Upper lobe of left lung (tissue), 6 donors: Measurements from ENCODE around the gene METTL9. TPM values are rescaled to one million over a fixed set of nuclear protein-coding genes. Genes with fewer than 3 reads are reported as not detected.

Experiments used
- ATAC-seq, 2 donors: fragments of 200-7000 bp; cut with Tn5 transposase; one replicate each; pipeline ENCODE4 v1.9.1; 2022; ENCODE audit warnings: mild to moderate bottlenecking in 2 of 2, moderate library complexity in 2 of 2; ENCODE audit not compliant: low FRiP score in 2 of 2
- DNase-seq, 2 donors: peaks; one replicate each; pipeline ENCODE4 v3.0.0-alpha.2; 2019 to 2020
- H3K27ac ChIP-seq, 4 donors: fragments of 200-600 bp; sonication (generic); one replicate each; pipeline ENCODE4 v1.5.1; 2016 to 2019
- H3K27me3 ChIP-seq, 4 donors: fragments of 200-600 bp; sonication (generic); one replicate each; pipeline ENCODE4 v1.5.1; 2017 to 2019
- H3K36me3 ChIP-seq, 4 donors: fragments of 200-600 bp; sonication (generic); one replicate each; pipeline ENCODE4 v1.5.1; 2016 to 2019
- H3K4me1 ChIP-seq, 4 donors: fragments of 200-600 bp; sonication (generic); one replicate each; pipeline ENCODE4 v1.5.1; 2018 to 2019
- H3K4me3 ChIP-seq, 4 donors: fragments of 200-600 bp; sonication (generic); one replicate each; pipeline ENCODE4 v1.5.1; 2017 to 2019; ENCODE audit warnings: mild to moderate bottlenecking in 2 of 4, moderate library complexity in 1 of 4
- H3K9me3 ChIP-seq, 4 donors: fragments of 200-600 bp; sonication (generic); one replicate each; pipeline ENCODE4 v1.5.1; 2018 to 2019
- CTCF ChIP-seq, 6 experiments: fragments of 450-650 bp in 4 of 6; fragments of 200-600 bp in 2 of 6; sonication (generic) in 2 of 6; IDR thresholded peaks; one replicate each; pipeline ENCODE4 v1.5.1; 2016 to 2019; ENCODE audit warnings: antibody characterized with exemption in 6 of 6
- EP300 ChIP-seq, 4 donors: sonication (generic); formaldehyde crosslinking; IDR thresholded peaks; one replicate each; pipeline ENCODE4 v1.5.1; 2017; ENCODE audit warnings: antibody characterized with exemption in 4 of 4, control low read depth in 2 of 4
- POLR2A ChIP-seq, 4 donors: fragments of 450-650 bp; IDR thresholded peaks; one replicate each; pipeline ENCODE4 v1.5.1; 2016 to 2017; ENCODE audit warnings: antibody characterized with exemption in 4 of 4, mild to moderate bottlenecking in 2 of 4
- POLR2AphosphoS5 ChIP-seq, 2 donors: sonication (generic); formaldehyde crosslinking; IDR thresholded peaks; one replicate each; pipeline ENCODE4 v1.5.1; 2017; ENCODE audit warnings: antibody characterized with exemption in 2 of 2
- WGBS, 2 donors: methylation state at CpG; one replicate each; pipeline ENCODE4 v1.1.5; 2017 to 2018; 5-methylcytosine and 5-hydroxymethylcytosine counted together
- total RNA-seq, 6 donors: library from RNA; depleted of rRNA in 4 of 6; stranded (reverse); fragments of >200 nt in 4 of 6; gene quantifications; one replicate each; pipeline versions ENCODE4 v1.1.0 to v1.2.1, GENCODE V29; 2016 to 2021
- donor health status: DM: no; HTN: no; CAD: no; lungs with moderate emphysema.
- donor health status: DM: no; HTN: yes; CAD: no; lungs with severe emphysema.

METTL9 gene
- total RNA-seq, 6 donors from 2014 or later, result 57.1 to 120 (median 93.3) TPM

GRCh38 chr16:21702276-21702675 is 102.9 kb downstream of the METTL9 start:
- Histone ChIP-seq H3K4me1 (no peaks in the 10 kb centered on the region), H3K4me3 (no peak overlapping the region), H3K36me3 (no peaks in the 10 kb centered on the region), H3K27ac (no peak overlapping the region), H3K27me3 (no peaks in the 10 kb centered on the region), H3K9me3 (no peaks in the 10 kb centered on the region)
- ATAC-seq (no peak), DNase-seq (no peak)
- 70 to 82% methylated on average over 3 of the region's 3 CpGs for WGBS, 2 donors
- TF ChIP-seq CTCF (IDR thresholded peaks at IDR 0.05) (no peak), POLR2A (IDR thresholded peaks at IDR 0.05) (no peak), EP300 (IDR thresholded peaks at IDR 0.05) (no peak), POLR2AphosphoS5 (IDR thresholded peaks at IDR 0.05) (no peak)

DNA sequence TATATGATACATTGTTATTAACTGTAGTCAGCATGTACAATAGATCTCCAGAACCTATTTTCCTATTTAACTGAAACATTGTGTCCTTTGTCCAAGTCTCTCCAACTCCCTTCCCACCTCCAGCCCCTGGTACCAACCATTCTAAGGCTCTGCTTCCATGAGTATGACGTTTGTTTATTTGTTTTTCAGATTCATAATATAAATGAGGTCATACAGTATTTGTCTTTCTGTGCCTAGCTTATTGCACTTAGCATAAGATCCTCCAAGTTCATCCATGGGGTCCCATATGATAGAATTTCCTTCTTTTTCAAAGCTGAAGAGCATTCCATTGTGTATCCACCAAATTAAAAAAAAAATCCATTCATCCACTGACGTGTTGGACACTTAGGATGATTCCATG is 103.8 kb downstream of the METTL9 start:
- H3K27me3 ChIP-seq, result no peaks in the 10 kb centered on the region
- DNase-seq (no peak), ATAC-seq (no peak)
- H3K27ac ChIP-seq, result no peak overlapping the region
- H3K36me3 ChIP-seq, result no peaks in the 10 kb centered on the region
- peaks cover 0 to 1% (median 0%) of the 10 kb centered on the region in 4 donors for H3K4me1 ChIP-seq
- no peaks in the 10 kb centered on the region for H3K9me3 ChIP-seq
- 44 to 46% methylated on average over 2 of the region's 2 CpGs for WGBS, 2 donors
- no peak for TF ChIP-seq CTCF (IDR thresholded peaks at IDR 0.05)
- TF ChIP-seq POLR2A (IDR thresholded peaks at IDR 0.05), result no peak
- no peak overlapping the region for H3K4me3 ChIP-seq

DNA sequence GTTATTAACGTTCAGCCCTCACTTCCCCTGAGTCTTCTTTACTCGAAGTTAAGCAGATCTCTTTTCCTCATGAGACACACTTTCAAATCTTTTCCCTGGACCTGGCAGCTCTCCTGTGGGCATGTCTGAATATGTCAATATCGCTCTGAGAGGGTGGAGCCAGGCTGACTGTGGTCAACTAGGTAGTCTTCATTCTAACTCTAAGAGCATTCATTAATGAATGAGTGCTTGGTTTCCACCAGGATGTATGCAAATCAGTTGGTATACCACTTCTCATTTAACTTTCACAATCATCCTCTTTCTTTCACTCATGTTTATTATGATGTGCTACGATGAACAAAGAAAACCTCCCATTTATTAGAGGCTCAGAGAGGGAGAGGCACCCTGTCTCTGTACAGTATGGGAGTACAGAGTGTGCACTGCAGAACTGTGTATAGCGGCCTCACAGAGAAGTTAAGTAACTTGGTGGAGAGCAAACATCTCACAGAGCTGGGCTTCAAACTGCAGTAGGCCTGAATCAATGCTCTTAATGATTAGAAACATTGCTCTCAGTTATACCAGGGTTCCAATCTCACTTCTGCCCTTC is 104.3 kb downstream of the METTL9 start:
- WGBS, 2 donors, result 63 to 74% methylated on average over 5 of the region's 5 CpGs
- Histone ChIP-seq H3K9me3 (no peaks in the 10 kb centered on the region), H3K27ac (no peak overlapping the region), H3K36me3 (no peaks in the 10 kb centered on the region), H3K4me1 (peaks cover 0 to 7% (median 0%) of the 10 kb centered on the region in 4 donors), H3K4me3 (no peak overlapping the region), H3K27me3 (no peaks in the 10 kb centered on the region)
- ATAC-seq, result no peak
- TF ChIP-seq EP300 (IDR thresholded peaks at IDR 0.05) (no peak), CTCF (IDR thresholded peaks at IDR 0.05) (no peak)
- DNase-seq, result no peak

DNA sequence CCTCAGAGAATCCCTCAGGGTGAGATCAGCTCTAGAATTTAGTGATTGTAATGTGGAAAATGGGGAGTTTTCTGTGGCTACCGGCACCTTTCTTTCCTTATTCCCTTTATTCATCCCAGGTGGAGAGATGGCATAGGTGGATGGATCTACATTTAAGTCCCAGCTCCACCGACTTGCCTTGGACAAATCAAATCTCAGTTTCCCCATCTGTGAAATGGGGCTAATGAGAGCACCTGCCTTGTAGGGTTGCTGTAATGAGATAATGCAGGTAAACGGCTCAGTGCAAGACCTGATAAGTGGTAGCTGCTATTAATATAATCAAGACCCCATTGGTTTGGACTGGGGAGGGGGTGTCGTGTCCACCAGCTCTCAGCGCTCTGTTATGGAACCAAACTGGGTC is 104.9 kb downstream of the METTL9 start:
- Histone ChIP-seq H3K4me1 (peaks cover 0 to 7% (median 0%) of the 10 kb centered on the region in 4 donors), H3K27me3 (no peaks in the 10 kb centered on the region), H3K36me3 (no peaks in the 10 kb centered on the region), H3K27ac (no peak overlapping the region), H3K4me3 (no peak overlapping the region), H3K9me3 (no peaks in the 10 kb centered on the region)
- 87 to 97% methylated on average over 5 of the region's 5 CpGs for WGBS, 2 donors
- ATAC-seq (no peak), DNase-seq (no peak)
- TF ChIP-seq EP300 (IDR thresholded peaks at IDR 0.05) (no peak), CTCF (IDR thresholded peaks at IDR 0.05) (no peak), POLR2AphosphoS5 (IDR thresholded peaks at IDR 0.05) (no peak), POLR2A (IDR thresholded peaks at IDR 0.05) (no peak)

DNA sequence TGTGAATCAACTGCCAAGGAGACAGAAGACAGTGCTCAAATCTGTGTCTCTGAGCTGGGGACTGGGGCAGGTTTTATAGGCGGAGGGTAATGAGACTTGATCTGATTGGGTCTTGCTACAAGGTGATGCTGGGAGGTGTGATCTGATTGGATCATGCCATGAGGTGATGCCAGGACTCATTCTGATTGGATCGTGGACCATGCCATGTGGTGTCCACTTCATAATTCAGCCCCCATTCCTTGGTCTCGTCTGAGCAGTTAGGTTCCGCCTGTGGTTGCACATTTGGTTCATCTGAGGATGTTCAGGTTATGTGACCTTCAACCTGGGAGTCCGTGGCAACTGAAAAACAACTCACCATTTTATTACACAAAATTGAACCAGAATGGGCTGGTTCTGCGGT is 105.4 kb downstream of the METTL9 start:
- Histone ChIP-seq H3K4me3 (no peak overlapping the region), H3K27ac (no peak overlapping the region), H3K36me3 (no peaks in the 10 kb centered on the region), H3K4me1 (peaks cover 0 to 7% (median 0%) of the 10 kb centered on the region in 4 donors), H3K27me3 (no peaks in the 10 kb centered on the region), H3K9me3 (no peaks in the 10 kb centered on the region)
- DNase-seq (no peak), ATAC-seq (no peak)
- TF ChIP-seq EP300 (IDR thresholded peaks at IDR 0.05) (no peak), POLR2A (IDR thresholded peaks at IDR 0.05) (no peak), POLR2AphosphoS5 (IDR thresholded peaks at IDR 0.05) (no peak), CTCF (IDR thresholded peaks at IDR 0.05) (no peak)
- 93 to 97% methylated on average over 6 of the region's 6 CpGs for WGBS, 2 donors
